ENCODE results near the gene SGK2.

DNA sequence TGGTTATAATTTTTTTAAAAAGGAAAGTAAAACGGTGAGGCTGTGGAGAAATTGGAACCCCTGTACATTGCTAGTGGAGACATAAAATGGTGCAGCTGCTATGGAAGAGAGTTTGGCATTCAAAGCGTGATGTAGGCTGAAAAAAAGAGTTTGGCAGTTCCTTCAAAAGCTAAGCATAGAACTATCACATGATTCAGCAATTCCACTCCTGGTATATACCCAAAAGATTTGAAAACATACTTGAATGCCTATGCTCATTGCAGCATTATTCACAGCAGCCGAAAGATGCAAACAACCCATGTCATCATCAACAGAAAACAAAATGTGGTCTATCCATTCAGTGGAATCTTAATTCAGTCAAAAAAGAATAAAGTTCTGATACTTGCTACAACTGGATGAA is 4.5 kb upstream of the SGK2 start:
- TF ChIP-seq, protein P1, sequence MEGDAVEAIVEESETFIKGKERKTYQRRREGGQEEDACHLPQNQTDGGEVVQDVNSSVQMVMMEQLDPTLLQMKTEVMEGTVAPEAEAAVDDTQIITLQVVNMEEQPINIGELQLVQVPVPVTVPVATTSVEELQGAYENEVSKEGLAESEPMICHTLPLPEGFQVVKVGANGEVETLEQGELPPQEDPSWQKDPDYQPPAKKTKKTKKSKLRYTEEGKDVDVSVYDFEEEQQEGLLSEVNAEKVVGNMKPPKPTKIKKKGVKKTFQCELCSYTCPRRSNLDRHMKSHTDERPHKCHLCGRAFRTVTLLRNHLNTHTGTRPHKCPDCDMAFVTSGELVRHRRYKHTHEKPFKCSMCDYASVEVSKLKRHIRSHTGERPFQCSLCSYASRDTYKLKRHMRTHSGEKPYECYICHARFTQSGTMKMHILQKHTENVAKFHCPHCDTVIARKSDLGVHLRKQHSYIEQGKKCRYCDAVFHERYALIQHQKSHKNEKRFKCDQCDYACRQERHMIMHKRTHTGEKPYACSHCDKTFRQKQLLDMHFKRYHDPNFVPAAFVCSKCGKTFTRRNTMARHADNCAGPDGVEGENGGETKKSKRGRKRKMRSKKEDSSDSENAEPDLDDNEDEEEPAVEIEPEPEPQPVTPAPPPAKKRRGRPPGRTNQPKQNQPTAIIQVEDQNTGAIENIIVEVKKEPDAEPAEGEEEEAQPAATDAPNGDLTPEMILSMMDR (IDR thresholded peaks at IDR 0.05) = no peak
- TF ChIP-seq, protein P2, sequence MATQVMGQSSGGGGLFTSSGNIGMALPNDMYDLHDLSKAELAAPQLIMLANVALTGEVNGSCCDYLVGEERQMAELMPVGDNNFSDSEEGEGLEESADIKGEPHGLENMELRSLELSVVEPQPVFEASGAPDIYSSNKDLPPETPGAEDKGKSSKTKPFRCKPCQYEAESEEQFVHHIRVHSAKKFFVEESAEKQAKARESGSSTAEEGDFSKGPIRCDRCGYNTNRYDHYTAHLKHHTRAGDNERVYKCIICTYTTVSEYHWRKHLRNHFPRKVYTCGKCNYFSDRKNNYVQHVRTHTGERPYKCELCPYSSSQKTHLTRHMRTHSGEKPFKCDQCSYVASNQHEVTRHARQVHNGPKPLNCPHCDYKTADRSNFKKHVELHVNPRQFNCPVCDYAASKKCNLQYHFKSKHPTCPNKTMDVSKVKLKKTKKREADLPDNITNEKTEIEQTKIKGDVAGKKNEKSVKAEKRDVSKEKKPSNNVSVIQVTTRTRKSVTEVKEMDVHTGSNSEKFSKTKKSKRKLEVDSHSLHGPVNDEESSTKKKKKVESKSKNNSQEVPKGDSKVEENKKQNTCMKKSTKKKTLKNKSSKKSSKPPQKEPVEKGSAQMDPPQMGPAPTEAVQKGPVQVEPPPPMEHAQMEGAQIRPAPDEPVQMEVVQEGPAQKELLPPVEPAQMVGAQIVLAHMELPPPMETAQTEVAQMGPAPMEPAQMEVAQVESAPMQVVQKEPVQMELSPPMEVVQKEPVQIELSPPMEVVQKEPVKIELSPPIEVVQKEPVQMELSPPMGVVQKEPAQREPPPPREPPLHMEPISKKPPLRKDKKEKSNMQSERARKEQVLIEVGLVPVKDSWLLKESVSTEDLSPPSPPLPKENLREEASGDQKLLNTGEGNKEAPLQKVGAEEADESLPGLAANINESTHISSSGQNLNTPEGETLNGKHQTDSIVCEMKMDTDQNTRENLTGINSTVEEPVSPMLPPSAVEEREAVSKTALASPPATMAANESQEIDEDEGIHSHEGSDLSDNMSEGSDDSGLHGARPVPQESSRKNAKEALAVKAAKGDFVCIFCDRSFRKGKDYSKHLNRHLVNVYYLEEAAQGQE (IDR thresholded peaks at IDR 0.05; ENCODE audit: insufficient read depth in 1 of 2, low read depth in 2 of 2, low read length in 1 of 2) = no peak
